Measurements from ENCODE around the gene SPESP1. TPM values are rescaled to one million over a fixed set of nuclear protein-coding genes. Genes with fewer than 3 reads are reported as not detected.

The SPESP1 gene
- total and polyA plus RNA-seq, 2 of the 8 experiments (the other 6 are each of a cell fraction or from before 2014, with no cell fraction given): not detected

Other genes with a start within 250 kb of the SPESP1 start
- 284 and 295 TPM in 2 replicates for gene ANP32A, start 109.6 kb upstream of the SPESP1 start, total RNA-seq (2021; fragmentation: NEBNext Ultra II Directional; extraction: Animal tissue kit (Norgen Biotek cat#: 25700))
- 46.8 and 70.8 TPM in 2 replicates for gene ANP32A, start 109.6 kb upstream of the SPESP1 start, polyA plus RNA-seq (2011; rRNA removed)
- not detected in 2 replicates for gene NOX5, start 84.2 kb downstream of the SPESP1 start, total RNA-seq (2021; fragmentation: NEBNext Ultra II Directional; extraction: Animal tissue kit (Norgen Biotek cat#: 25700))
- under 0.01 TPM in 1 of 2 replicates, not detected in the other for gene NOX5, start 84.2 kb downstream of the SPESP1 start, polyA plus RNA-seq (2011; rRNA removed)
- 16.2 and 17.1 TPM in 2 replicates for gene GLCE, start 230.1 kb downstream of the SPESP1 start, total RNA-seq (2021; fragmentation: NEBNext Ultra II Directional; extraction: Animal tissue kit (Norgen Biotek cat#: 25700))
- 8.4 and 22.7 TPM in 2 replicates for gene GLCE, start 230.1 kb downstream of the SPESP1 start, polyA plus RNA-seq (2011; rRNA removed)